Activated naive CD4-positive, alpha-beta T cell treated with anti-CD3 and anti-CD28 coated beads, Interleukin-2, amount 50 U/mL, for 24 hours (primary cell): ENCODE measurements around the gene FUT2.
A peak's percentile ranks its signal among the peaks of the same experiment; 100 is the strongest.

Source experiments
- H3K27ac Mint-ChIP-seq: one replicate; pipeline ENCODE4 v1.8.0; 2021; ENCODE audit warnings: mild to moderate bottlenecking, mixed read lengths
- H3K27me3 Mint-ChIP-seq: one replicate; pipeline ENCODE4 v1.8.0; 2021; ENCODE audit warnings: mixed read lengths
- H3K36me3 Mint-ChIP-seq: one replicate; pipeline ENCODE4 v1.8.0; 2021; ENCODE audit warnings: mixed read lengths
- H3K4me1 Mint-ChIP-seq: one replicate; pipeline ENCODE4 v1.8.0; 2021; ENCODE audit warnings: mixed read lengths
- H3K4me3 Mint-ChIP-seq: one replicate; pipeline ENCODE4 v1.8.0; 2021; ENCODE audit warnings: mild to moderate bottlenecking, mixed read lengths
- H3K9me3 Mint-ChIP-seq: one replicate; pipeline ENCODE4 v1.8.0; 2021; ENCODE audit warnings: mixed read lengths

The FUT2 gene

DNA sequence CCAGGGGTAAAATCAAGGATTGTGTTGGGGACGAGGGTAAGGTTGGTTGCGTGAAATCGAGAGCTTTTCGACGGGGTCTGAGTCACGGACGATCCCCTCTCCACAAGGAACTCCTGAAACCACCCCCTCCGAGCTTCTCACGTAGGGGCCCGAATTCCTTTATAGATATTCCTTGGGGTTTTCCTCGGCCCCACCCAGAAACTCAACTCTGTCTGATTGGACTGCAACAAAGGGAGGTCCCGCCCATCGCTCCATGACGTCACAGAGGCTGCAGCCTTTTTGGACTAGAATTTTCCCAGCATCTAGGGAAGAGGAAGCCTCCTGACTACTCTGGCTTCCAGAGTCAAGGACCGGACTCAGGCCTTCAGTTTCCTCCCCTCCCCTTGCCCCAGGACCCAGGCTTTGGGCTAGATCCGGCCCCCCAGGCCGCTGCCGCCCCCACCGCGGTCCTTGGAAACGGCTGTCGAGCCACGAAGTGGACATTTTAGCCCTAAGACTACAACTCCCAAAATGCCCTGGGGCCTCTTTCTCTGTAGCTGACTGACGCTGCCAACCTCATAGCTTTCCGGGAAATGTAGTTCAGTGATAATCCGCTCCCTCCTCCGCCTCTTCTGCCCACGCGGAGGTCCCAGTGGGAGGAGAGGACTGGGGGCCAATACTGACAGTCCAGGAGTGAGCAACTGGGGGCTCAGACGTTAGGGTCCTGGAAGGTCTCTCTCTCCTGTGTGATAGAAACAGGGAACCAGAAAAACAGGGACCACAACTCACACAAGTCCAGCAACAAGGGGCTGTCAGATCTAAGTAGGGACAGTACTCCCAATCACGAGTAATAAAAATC lies 51.2 kb downstream of the FUT2 start, which contains the start of gene IZUMO1:
Gene IZUMO1 (minus strand): TSS at position 172 of the 838 bp plus-strand sequence. CDS start 1,050 bp downstream, outside the sequence.
- H3K4me3 Mint-ChIP-seq = no peak within 1 kb of the TSS
- peaks cover 12% of the 10 kb centered on the region for H3K4me1 Mint-ChIP-seq
- peak within 1 kb of the TSS; percentile 19 for H3K27ac Mint-ChIP-seq

DNA sequence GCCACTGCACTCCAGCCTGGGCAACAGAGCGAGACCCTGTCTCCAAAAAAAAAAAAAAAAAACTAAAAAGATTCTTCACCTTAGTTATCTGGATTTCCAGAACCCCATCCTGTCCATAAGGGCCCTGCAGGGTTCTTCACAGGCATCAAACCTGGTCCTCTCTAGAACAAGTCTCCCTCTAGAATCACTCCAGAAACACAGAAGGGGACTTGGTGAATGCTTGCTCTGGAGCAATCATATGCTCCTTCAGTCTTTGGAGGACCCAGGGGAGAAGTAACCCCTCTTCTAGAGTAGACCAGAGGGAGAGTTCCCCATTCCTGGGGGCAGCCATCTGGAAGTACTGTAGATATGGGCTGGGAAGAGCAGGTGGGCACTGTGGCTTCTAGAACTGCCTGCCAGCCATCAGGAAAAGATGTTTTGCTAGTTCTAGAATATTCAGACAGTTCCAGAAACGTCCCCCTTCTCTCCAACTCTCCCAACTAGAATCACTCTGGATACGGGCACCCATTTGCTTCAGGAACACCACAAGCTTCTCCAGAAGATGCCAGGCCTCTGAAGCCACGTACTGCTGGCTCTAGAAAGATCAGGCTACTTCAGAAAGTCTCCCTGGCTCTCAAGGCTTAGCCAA lies 53.9 kb downstream of the FUT2 start:
- Mint-ChIP-seq H3K4me1 (peaks cover 24% of the 10 kb centered on the region), H3K9me3 (no peaks in the 10 kb centered on the region), H3K27ac (no peak overlapping the region), H3K36me3 (no peaks in the 10 kb centered on the region), H3K4me3 (no peak overlapping the region), H3K27me3 (peaks cover 20% of the 10 kb centered on the region)

More for the DNA sequence above, 51.2 kb downstream of the FUT2 start, which contains the start of gene IZUMO1:
- Mint-ChIP-seq H3K36me3 (no peaks in the 10 kb centered on the region), H3K27me3 (peaks cover 10% of the 10 kb centered on the region), H3K9me3 (no peaks in the 10 kb centered on the region)

DNA sequence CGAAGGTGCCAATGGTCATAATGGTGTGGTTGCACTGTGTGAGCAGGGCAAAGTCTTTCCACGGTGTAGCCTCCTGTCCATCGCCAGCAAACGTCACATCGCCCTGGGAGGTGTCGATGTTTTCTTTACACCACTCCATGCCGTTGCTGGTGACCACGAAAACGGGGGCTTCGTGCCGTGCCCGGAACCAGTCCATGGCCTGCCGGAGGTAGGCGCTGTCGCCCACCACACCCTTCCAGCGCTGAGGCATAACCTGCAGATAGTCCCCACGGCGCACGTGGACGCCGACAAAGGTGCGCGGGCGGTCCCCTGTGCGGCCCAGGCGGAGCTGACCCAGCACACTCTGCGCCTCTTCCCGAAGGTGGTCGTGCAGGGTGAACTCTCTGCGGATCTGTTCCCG lies 54.6 kb downstream of the FUT2 start:
- Mint-ChIP-seq H3K4me3 (no peak overlapping the region), H3K36me3 (no peaks in the 10 kb centered on the region), H3K4me1 (peaks cover 24% of the 10 kb centered on the region), H3K9me3 (no peaks in the 10 kb centered on the region), H3K27ac (no peak overlapping the region), H3K27me3 (peaks cover 17% of the 10 kb centered on the region)

DNA sequence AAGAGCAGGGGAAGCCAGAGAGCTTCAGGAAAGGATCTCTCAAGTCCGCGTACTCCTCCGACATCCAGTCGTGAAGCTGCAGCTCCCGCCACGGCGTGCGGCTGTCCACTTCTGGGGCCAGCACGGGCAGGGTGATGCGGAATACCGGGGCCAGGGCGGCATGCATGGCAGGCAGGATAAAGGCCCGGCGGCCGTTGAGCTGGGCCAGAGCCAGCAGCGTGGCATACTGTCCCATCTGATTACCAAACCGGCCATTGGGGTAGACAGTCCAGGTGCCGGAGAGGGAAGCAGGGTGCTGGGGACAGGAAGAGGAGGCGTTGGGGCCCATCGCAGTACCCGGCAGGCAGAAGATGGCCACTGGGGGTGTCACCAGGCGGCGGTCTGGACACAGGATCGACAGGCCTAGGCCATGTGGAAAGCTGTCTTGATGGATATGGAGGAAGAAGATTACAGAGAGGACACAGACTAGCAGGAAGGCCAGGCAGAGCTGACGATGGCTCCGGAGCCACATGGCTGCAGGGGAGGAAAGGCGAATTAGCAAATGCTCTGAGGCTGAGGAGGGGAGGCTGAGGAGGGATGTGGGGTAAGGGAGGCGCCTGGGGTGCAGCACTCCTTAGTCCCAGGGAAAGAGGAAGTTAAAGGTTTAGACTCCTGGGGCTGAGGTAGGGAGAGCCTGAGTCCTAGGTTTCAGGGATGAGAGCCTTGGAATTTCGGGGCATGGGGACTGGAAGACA lies 55.2 kb downstream of the FUT2 start:
- no peak overlapping the region for H3K4me3 Mint-ChIP-seq
- H3K27ac Mint-ChIP-seq = no peak overlapping the region
- H3K27me3 Mint-ChIP-seq = peaks cover 19% of the 10 kb centered on the region
- peaks cover 22% of the 10 kb centered on the region for H3K4me1 Mint-ChIP-seq
- no peaks in the 10 kb centered on the region for H3K36me3 Mint-ChIP-seq
- H3K9me3 Mint-ChIP-seq = no peaks in the 10 kb centered on the region

DNA sequence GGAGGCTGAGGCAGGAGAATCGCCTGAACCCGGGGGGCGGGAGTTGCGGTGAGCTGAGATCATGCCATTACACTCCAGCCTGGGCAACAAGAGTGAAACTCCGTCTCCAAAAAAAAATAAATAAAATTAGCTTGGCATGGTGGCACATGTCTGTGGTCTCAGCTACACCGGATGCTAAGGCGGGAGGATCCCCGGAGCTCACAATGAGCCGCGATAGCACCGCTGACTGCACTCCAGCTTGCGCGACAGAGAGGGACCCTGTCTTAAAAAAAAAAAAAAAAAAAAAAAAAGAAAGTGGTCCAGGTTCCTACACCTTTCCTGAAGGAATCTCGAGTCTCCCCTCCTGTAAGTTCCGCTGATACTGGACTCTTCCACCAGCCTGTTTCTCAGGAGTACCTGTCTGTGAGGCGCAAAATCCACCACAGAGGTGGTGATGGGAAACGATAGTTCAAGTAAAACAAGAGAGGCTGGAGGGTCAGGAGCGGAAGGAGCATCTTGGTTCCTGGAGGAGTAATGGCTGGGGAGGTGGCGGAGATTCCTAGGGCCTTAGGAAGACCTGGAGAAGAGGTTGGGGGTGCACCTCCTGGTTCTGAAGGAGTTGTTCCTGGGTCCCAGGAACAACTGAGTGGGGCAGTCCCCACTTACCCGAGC lies 56.2 kb downstream of the FUT2 start:
- H3K36me3 Mint-ChIP-seq = no peaks in the 10 kb centered on the region
- no peaks in the 10 kb centered on the region for H3K9me3 Mint-ChIP-seq
- H3K27me3 Mint-ChIP-seq = peaks cover 14% of the 10 kb centered on the region
- H3K27ac Mint-ChIP-seq = no peak overlapping the region
- H3K4me1 Mint-ChIP-seq = peaks cover 18% of the 10 kb centered on the region
- peak overlapping the region; percentile 80 for H3K4me3 Mint-ChIP-seq

DNA sequence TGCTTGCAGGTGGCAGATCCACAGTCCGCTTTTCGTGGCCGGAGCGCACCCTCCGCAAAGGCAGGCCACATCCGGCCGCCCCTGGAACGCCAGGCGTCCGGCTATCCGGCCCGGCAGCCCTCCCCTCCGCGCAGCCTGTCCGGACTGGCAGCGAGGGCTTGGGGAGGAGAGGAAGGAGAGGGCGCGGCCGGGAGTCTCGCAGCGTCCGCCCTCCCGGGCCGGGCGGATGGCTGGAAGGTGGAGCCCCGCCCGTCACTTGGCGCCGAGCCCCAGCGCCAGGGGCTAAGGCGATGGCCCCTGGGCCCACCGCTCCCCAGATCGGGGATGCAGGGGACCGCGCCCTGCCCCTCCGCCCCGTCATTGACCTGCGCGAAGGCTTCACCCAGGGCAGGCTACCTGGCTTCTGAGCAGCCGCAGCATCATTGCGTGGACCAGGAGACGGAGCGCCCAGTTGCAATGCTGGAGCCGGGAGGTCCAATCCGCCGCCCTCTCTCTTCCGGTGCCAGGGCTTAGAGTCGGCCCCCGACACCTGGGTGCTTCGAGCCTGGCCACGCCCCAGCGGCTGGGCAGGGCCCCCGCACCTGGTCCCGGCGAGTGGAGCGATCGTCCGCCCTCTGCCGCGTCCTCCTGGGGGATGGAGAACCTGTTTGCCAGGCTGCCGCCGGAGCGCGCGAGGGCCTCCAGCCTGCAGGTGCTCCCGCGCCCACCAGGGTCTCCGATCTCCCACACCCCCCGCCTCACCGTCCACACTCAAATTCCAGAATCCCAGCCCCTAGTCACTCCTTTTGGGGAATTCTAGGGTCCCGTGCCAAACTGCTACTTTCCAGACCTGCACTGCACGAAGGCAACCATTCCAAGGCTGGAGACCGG lies 57.0 kb downstream of the FUT2 start, which contains the start of gene FUT1:
Gene FUT1 (minus strand): TSS at position 146 of the 870 bp plus-strand sequence. CDS start 1,360 bp downstream, outside the sequence.
- Mint-ChIP-seq H3K4me3 (peak within 1 kb of the TSS; percentile 80), H3K4me1 (peaks cover 18% of the 10 kb centered on the region), H3K36me3 (no peaks in the 10 kb centered on the region), H3K27ac (no peak within 1 kb of the TSS), H3K9me3 (no peaks in the 10 kb centered on the region), H3K27me3 (peaks cover 14% of the 10 kb centered on the region)

DNA sequence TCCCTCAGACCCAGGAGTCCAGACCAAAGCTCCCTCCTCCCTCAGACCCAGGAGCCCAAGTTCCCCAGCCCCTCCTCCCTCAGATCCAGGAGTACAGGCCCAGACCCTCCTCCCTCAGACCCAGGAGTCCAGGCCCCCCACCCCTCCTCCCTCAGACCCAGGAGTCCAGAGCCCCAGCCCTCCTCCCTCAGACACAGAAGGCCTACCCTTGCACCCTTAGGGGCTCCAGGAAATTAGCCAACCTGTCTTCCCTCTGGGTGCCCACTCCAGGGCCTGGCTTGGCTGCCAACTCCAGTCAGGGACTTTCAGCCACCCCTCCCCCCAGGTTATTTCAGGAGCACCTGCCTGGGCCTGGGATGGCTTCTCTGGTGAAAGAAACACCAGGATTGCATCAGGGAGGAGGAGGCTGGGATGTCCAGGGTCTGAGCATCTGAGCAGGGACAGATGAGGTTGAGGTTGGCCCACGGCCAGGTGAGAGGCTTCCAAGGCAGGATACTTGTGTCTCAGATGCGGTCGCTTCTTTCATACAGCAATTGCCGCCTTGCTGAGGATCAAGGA lies 59.4 kb downstream of the FUT2 start, which contains the start of gene FGF21:
Gene FGF21 (plus strand): TSS at position 441 of the 558 bp plus-strand sequence. CDS start 713 bp downstream, outside the sequence.
- H3K27ac Mint-ChIP-seq = no peak within 1 kb of the TSS
- H3K9me3 Mint-ChIP-seq = no peaks in the 10 kb centered on the region
- no peaks in the 10 kb centered on the region for H3K36me3 Mint-ChIP-seq
- peaks cover 14% of the 10 kb centered on the region for H3K27me3 Mint-ChIP-seq
- H3K4me3 Mint-ChIP-seq = no peak within 1 kb of the TSS
- peaks cover 18% of the 10 kb centered on the region for H3K4me1 Mint-ChIP-seq
